AG20443 (cell line): ENCODE data around the gene CUL3.
"Not testable (repeated sequence)": the region's sequence is repeated elsewhere in the genome, so short reads cannot be mapped to it uniquely, and the experiment has no call there.

ENCODE experiments used
- DNase-seq: peaks from one replicate; pipeline ENCODE4 v3.0.0; 2012; ENCODE audit warnings: low spot score, mixed read lengths

The CUL3 gene

DNA sequence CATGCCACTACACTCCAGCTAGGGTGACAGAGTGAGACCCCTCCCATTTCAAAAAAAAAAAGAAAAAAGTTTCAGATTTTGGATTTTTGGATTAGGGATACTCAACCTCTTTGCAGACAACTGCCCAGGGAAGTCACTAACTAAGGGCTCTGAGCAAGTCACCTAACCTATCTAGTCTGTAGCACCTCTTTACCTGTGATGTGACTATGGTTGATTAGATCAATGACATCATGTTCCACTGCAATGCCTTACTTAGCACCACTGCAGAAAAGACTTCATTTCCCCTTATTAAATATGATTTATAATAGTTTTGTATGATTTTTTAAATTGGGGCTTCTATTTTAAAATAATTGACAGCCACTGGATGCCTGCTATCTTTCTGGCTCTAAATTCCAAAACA is 41.2 kb downstream of the CUL3 start:
- DNase-seq: no peak

DNA sequence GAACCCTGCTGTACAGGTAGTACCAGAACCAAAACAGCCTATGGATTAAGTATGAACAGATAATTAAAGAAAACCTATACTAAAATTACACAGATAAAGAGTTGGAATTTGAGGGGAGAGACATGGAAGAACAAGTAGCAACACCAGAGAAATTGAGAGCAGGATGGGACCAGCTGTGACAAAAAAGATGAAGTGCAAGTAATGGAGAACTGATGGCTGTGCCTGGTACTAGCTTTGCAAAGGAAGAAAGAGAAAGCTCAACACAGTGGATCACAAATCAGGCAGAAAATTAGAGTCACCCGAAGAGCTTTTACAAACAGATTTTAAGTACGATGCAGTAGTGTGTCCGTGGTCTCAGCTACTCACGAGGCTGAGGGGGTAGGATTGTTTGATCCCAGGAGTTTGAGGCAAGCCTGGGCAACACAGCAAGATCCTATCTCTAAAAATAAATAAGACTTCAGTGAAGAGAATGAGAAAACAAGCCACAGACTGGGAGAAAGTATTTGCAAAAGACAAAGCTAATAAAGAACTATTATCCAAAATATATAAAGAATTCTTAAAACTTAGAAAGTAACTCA is 46.5 kb downstream of the CUL3 start:
- no peak for DNase-seq

DNA sequence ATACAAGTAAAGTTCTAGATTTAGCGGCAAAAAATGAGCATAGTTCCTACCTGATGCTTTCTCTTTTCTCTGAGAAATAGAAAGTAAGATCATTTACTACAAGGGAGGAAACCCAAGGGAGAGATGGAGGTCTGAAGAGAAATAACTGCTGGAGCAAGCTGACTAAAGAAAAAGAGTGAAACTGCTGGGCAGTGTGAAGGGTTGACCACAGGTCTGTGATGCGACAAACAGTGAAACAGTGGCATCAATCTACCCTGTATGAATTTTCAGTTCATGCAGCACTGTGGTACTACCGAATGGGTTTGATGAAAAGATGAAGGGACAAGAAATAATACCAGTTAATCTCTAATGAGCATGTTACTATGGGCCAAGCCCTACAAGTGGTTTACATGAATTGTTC is 52.2 kb downstream of the CUL3 start:
- no peak for DNase-seq

DNA sequence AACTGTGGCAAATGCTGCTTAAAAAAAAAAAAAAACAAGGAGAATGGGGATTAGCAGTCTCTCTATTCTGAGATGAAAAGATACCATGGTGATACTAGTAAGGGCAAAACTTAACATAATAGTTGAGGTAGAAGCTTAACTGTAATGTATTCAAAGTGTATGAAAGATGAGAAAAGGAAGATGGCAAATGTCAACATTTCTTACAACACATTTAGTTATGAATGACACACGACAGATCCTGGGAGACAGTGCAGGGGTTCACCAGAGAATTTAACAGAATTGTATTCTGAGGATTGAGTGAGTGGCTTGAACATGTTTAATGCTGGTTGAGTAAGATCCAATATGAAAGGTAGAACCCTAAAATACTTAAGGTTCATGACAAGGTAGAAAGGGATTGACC is 52.7 kb downstream of the CUL3 start:
- no peak for DNase-seq

DNA sequence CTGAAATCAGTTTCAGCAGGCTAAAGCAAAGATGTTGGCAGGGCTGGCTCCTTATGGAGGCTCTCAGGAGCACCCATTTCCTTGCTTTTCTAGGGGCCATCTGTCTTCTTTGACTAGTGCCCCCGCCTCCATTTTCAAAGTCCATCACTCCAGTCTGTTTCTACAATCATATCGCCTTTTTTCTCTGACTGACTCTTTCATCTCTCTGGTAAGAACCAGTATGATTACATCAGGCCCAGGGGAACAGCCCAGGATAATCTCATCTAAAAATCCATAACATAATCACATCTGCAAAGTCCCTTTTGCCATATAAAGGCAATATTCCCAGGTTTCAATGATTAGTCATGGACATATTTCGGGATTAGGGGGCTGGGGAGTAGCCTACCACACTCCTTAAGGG is 57.0 kb downstream of the CUL3 start:
- DNase-seq: no peak

DNA sequence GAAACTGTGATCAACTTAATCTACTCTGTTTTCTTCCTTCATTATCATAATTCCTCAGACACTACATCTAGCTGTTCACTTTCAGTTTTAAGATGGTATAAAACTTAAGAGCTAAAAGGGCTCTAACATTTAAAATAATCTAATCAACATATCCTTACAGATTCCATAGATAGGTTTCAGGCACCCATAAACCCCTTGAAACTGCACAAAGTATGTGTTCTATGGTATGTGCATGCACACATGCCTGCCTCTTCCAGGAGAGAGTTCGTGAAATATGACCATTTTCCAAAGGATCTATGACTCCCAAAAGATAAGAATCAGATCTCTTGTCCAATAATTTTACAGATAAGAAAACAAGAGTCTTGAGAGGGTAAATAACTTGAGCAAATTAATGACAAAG is 59.4 kb downstream of the CUL3 start:
- DNase-seq: no peak

DNA sequence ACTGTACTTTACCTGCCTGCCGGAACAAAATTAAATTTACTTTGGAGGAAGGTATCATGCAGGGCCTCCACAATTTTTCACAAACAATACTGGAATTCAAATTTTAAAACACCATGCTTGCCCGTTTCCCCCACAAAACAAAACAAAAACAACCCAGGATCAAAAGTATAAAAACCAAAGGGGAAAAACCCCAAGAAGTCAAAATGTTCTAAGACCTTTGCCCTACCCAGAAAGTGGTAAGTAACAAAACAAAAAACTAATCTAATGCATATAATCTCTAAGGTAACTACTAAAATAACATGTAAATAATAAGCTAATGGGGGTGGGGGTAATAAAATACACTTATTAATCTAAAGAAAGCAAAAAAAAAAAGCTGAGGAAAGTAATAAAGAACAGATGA is 60.5 kb downstream of the CUL3 start:
- DNase-seq: no peak

DNA sequence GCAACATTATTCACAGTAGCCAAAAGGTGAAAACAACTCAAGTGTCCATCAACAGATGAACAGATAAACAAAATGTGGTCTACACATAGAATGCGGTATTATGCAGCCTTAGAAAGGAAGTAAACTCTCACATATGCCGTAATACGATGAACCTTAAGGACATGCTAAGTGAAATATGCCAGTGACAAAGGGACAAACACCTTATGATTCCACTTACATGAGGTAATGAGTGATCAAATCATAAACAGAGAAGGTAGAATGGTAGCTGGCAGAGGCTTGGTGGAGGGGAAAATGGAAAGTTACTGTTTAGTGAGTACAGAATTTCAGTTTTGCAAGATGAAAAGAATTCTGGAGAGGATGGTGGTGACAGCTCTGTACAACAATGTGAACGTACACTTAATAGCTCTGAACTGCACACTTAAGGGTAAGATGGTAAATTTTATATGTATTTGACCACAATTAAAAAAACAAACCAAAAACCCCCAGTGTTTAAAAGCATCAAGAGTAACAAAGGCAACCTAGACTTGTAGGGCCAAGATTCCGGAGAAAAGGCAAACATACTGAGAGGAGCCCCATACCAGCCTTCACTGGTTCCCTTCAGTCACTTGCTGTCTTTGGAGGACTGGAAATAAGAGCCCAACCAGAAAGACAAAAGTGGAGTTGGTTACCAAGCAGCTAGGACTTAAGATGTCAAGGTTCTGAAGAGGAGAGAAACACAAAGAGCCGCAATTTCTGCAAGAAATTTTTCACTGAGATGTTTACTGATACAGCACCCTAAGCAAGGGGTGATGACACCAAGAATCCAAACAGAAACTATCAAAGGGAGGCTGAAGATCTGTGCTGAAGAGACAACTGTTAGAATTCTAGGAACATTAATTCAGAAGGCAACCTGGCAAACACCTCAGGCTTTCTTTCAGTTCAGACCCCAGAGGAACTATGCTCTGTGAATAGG is 61.3 kb downstream of the CUL3 start:
- DNase-seq: no peak

DNA sequence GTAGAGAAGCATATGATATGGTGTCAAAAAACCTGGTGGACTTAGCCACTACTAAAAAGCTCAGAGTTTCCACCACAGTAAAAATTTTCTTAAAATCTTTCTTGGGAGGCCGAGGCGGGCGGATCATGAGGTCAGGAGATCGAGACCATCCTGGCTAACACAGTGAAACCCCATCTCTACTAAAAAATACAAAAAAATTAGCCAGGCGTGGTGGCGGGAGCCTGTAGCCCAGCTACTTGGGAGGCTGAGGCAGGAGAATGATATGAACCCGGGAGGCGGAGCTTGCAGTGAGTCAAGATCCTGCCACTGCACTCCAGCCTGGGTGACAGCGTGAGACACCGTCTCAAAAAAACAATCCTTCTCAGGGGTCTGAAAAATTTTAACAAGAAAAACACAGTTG is 62.7 kb downstream of the CUL3 start:
- DNase-seq: not testable (repeated sequence)

DNA sequence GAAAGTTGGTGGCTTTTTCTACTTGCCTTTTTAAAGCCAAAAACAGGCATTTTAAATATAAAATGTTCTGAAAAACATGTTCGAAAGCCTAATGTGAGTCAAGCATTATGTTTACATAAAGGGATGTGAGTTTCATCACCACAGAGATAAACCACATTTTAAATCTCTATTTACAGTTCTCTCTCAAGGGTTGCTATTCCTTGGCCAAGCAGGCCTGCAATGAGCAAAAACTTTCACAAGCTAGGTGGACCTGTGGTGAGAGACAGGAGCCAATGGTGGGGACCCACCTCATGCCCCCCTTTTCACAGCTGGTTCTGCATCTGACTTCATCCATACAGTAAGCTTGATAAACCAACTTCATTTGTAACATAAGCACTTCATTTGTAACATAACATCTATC is 65.1 kb downstream of the CUL3 start:
- DNase-seq: peak; percentile 22

DNA sequence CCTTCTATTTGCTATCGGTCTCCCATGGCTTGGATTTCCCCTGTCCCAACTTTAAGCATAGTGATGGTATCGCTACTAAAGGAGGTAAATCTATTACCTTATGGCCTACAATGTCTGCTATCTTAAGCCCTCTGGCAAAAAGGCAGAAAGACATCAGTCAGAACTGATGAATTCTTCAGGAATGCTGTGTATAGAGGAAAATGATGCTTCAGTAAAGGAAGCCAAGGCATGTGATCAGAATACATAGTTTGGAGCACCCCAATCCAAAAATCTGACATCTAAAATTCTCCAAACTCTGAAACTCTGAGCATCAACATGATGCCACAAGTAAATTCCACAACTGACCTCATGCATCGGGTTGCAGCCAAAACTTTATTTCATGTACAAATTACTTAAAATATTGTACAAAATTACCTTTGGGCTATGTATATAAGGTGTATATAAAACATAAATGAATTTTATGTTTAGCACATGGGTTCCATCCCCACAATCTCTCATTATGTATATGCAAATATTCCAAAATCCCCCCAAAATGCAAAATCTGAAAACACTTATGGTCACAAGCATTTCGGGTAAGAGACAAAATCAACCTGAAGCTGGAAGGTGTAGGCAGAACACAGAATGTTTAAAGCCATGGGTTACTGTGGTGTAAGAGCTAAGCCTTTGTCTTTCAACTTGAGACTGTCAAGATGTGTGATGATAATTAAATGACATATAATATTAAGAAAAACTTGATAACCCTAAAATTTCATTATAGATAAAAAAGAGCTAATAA is 66.2 kb downstream of the CUL3 start:
- peak; percentile 49 for DNase-seq

DNA sequence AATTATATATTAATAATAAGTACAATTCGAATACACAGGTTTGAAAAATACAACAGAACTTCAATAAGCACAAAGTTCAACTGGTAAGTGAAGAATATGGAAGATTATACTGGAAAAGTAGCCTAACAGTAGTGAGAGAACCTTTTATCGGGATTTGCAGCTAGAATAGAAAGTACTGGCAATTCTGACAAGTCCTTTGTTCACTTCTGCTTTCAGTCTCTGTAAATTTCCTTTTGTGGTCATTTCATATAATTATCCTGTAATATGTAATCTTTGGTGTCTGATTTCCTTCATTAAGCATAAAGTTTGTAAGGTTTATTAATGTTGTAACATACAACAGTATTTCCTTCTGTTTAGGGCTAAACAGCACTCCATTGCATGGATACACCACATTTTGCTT is 67.2 kb downstream of the CUL3 start:
- no peak for DNase-seq

DNA sequence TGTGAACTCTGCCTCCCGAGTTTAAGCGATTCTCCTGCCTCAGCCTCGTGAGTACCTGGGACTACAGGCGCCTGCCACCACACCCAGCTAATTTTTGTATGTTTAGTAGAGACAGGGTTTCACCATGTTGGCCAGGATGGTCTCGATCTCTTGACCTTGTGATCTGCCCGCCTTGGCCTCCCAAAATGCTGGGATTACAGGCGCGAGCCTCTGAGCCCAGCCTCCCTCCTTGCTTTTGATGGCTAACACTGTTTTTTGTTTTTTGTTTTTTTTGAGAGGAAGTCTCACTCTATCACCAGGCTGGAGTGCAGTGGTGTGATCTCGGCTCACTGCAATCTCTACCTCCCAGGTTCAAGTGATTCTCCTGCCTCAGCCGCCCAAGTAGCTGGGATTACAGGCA is 68.8 kb downstream of the CUL3 start:
- not testable (repeated sequence) for DNase-seq

DNA sequence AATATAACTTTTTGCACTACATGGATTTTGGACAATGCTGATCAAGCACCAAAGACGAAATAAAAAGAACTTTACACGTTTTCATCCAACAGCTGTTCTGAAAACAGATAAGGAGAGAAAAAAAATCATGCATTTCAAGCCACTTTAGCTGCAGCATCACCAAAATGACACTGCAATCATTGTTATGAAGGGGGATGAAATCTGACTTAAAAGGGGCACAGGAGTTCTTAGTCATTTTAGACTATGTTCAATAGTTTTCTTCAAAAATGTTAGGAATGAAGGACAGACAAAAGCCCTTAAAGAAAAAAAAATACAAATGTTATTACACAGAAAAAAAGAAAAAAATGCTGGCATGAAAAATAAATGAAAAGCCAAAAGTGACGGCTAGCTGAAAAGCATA is 71.2 kb downstream of the CUL3 start:
- no peak for DNase-seq

DNA sequence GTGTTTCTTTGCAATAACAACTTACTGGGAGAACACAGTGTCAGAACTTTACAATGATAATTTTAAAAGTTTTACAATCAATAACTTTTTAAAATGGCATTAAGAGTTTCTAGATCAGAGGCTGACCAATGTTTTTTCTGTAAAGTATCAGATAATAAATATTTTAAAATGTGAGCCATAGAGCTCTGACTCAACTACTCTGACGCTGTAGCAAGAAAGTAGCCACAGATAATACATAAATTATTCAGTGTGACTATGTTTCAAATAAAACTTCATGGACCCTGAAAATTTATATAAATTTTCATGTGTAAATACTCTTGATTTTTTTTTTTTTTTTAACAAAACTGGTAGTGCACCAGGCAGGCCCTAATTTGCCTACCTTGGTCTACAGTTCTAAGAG is 77.4 kb downstream of the CUL3 start:
- no peak for DNase-seq

DNA sequence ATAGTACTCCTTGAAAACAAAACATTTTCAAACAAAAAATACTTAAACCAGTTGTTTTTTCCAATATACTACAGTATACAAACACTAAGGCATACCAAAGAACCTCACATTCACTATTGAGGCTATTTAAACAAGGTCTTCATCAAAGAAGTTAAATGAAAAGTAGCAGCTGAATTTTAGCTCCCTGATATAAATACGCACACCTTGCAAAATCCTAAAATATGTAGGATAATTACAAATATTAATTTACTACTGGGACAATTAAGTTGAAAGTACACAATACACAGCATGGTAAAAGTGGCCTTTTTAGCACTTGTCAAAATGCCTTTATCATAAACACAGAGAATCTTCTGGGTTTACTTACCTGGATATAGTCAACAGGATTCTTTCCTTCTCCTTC is 78.7 kb downstream of the CUL3 start:
- no peak for DNase-seq

DNA sequence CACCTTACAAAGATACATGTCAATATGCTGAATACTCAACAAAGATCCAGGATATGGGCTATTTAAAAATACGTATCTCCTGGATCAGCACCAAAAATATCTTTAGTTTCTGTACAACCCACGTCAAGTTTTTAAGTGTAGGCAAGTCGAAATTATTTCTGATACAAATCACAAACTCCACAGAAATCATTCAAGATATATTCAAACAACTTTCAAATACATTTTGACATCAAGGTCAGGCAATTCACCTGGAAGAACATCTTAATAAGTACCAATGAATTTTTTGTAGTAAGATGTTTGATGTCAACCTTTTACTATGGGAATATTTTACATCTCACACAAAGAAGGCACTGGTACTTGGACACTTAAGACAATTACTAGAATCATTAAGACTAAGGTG is 86.2 kb downstream of the CUL3 start:
- DNase-seq: no peak

DNA sequence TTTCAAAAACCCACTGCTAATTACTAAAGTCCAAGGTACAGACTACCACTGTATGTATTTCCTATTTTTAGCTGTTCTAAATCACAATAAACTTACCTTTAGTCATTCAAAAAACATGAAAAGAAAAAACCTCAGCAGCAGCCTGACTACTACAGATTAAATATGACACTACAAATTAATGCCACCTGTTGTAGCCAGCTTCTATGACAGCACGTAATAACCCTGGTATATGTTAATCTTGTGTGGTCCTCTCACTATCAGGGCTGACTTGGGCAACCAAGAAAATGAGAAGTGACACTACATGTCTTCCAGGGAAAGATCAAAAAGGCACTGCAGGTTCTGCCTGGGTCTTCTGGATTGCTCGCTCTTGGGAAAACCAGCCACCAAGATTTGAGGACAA is 92.6 kb downstream of the CUL3 start:
- no peak for DNase-seq

DNA sequence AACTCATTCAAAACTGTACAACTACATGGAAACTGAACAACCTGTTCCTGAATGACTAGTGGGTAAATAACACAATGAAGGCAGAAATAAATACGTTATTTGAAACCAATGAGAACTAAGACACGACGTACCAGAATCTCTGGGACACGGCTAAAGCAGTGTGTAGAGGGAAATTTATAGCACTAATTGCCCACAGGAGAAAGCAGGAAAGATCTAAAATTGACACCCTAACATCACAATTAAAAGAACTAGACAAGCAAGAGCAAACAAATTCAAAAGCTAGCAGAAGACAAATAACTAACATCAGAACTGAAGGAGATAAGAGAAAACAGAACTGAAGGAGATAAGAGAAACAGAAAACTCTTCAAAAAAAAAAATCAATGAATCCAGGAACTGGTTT is 97.2 kb downstream of the CUL3 start:
- not testable (repeated sequence) for DNase-seq

DNA sequence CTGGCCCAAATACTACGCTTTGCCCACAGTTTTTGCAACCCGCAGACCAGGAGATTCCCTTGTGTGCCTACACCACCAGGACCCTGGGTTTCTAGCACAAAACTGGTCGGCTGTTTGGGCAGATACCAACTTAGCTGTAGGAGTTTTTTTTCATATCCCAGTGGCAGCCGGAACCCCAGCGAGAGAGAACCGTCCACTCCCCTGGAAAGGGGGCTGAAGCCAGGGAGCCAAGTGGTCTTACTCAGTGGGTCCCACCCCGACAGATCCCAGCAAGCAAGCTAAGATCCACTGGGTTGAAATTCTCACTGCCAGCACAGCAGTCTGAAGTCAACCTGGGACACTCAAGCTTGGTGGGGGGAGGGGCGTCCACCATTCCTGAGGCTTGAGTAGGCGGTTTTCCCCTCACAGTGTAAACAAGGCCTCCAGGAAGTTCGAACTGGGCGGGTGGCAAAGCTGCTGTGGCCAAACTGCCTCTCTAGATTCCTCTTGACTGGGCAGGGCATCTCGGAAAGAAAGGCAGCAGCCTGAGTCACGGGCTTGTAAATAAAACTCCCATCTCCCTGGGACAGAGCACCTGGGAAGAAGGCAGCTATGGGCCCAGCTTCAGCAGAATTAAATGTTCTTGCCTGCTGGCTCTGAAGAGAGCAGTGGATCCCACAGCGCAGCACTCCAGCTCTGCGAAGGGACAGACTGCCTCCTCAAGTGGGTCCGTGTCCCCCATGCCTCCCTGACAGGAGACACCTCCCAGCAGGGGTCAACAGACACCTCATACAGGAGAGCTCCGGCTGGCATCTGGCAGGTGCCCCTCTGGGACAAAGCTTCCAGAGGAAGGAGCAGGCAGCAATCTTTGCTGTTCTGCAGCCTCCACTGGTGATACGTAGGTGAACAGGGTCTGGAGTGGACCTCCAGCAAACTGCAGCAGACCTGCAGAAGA is 99.8 kb downstream of the CUL3 start:
- peak; percentile 41 for DNase-seq

DNA sequence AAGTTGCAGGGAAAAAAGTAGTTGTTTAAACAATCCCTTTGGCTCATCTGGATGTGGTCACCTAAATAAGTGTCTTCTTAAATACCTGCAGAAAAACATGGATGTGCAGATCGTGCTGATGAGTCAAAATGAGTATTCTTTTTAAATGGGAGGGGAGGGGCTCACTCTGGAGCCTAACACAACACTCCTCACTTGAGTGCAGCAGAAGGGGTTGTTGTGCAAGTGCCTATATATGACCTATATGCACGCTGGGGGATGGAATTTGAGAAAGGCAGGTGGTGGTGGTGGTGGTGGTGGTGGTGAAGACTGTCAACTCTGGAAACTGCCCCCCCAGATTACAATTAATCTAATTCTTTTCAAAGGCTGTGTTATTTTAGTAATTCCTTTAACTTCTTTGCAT is 105.3 kb downstream of the CUL3 start:
- no peak for DNase-seq

DNA sequence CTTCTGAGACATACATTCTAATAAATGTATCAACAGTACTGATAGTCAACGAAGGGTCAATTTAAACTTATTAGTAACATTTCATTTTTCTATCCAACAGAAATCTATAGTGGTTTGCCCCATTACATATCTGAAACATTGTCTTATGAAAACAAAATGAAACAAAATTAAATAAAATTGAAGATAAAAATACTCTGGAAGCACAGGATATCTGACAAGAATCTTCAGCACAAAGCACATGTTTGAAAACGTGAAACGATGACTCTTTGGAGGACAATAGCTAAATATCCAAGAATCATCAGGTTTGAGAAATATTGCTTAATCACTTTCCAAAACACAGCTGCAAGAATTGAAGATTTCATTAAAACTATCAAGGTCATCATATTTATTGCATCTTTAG is 112.3 kb downstream of the CUL3 start:
- no peak for DNase-seq
